Ovary (tissue), 9 donors: Measurements from ENCODE around the gene GPER1. TPM values are rescaled to one million over a fixed set of nuclear protein-coding genes. Genes with fewer than 3 reads are reported as not detected.

Experiments used
- DNase-seq, 5 donors: peaks; one replicate each; pipeline ENCODE4 v3.0.0-alpha.2; 2019 to 2020
- H3K27ac ChIP-seq, 2 donors: fragments of 200-600 bp; one replicate each; pipeline versions ENCODE4 v1.5.1 to v1.8.0; 2019 to 2022
- H3K27me3 ChIP-seq: fragments of 200-600 bp; one replicate; pipeline ENCODE4 v1.8.0; 2022
- H3K36me3 ChIP-seq: fragments of 200-600 bp; sonication (generic); one replicate; pipeline ENCODE4 v1.5.1; 2019
- H3K4me1 ChIP-seq: one replicate; pipeline ENCODE4 v1.8.1; 2013; ENCODE audit warnings: mild to moderate bottlenecking, moderate library complexity; ENCODE audit not compliant: insufficient read depth
- H3K4me3 ChIP-seq: fragments of 200-600 bp; sonication (generic); one replicate; pipeline ENCODE4 v1.5.1; 2017
- H3K9me3 ChIP-seq, 2 donors: fragments of 200-600 bp in 1 of 2; sonication (generic) in 1 of 2; one replicate each; pipeline versions ENCODE4 v1.5.1 to v1.8.1; 2013 to 2019; ENCODE audit warnings: mild to moderate bottlenecking in 1 of 2, moderate library complexity in 1 of 2
- EP300 ChIP-seq: sonication (generic); formaldehyde crosslinking; IDR thresholded peaks from one replicate; pipeline ENCODE4 v1.6.1; 2017; ENCODE audit warnings: antibody characterized with exemption
- POLR2A ChIP-seq: fragments of 450-650 bp; IDR thresholded peaks from one replicate; pipeline ENCODE4 v1.6.1; 2017; ENCODE audit warnings: antibody characterized with exemption, mild to moderate bottlenecking, moderate library complexity
- WGBS, 3 donors: extraction: QIAGEN DNeasy Blood & Tissue Kit in 1 of 3; methylation state at CpG; one replicate each; pipeline versions ENCODE4 v1.1.5 to v1.1.7; 2013 to 2017; 5-methylcytosine and 5-hydroxymethylcytosine counted together
- intact Hi-C, 4 donors: fragments of 100-400 bp; cut with DNase I; formaldehyde crosslinking; loops; one replicate each; pipeline versions ENCODE4 v1.11.0 to v1.15.1; 2022 to 2023
- polyA plus RNA-seq, 2 donors: library from polyadenylated mRNA; stranded (reverse); fragments of 200-250 nt in 1 of 2; fragments of 350-450 nt in 1 of 2; fragmentation: Illumina TruSeq in 1 of 2; extraction: RNeasy Lipid Tissue Mini Kit (QIAGEN cat#74804) in 1 of 2; gene quantifications; one replicate each; pipeline ENCODE4 v1.2.3, GENCODE V29; 2013 to 2014
- total RNA-seq, 7 donors: library from RNA; depleted of rRNA in 2 of 7; stranded (reverse); fragments of >200 nt in 2 of 7; fragmentation: NEBNext Ultra II Directional in 3 of 7; extraction: Animal tissue kit (Norgen Biotek cat#: 25700) in 3 of 7; gene quantifications; one replicate each; pipeline versions ENCODE4 v1.1.0 to v1.2.4, GENCODE V29; 2016 to 2023
- TF ChIP-seq, protein P1 (sequence below), 3 donors: fragments of 450-650 bp in 2 of 3; fragments of 200-600 bp in 1 of 3; IDR thresholded peaks; one replicate each; pipeline versions ENCODE4 v1.5.1 to v1.8.0; 2016 to 2022; ENCODE audit warnings: antibody characterized with exemption in 3 of 3, mild to moderate bottlenecking in 1 of 3
- donor health status: DM: no; HTN: no; CAD: no; lungs with moderate emphysema.
- donor health status: DM: no; HTN: no; CAD: no.
- donor health status: Bipolar disorder and iron deficiency.
- donor health status: DM: yes; HTN: yes; CAD: no.
- donor health status: DM: no; HTN: no; CAD: no.
- donor health status: DM: yes; HTN: yes; CAD: no.

GPER1 gene
- total and polyA plus RNA-seq, 9 donors = 0.48 to 7.5 (median 2.9) TPM

DNA sequence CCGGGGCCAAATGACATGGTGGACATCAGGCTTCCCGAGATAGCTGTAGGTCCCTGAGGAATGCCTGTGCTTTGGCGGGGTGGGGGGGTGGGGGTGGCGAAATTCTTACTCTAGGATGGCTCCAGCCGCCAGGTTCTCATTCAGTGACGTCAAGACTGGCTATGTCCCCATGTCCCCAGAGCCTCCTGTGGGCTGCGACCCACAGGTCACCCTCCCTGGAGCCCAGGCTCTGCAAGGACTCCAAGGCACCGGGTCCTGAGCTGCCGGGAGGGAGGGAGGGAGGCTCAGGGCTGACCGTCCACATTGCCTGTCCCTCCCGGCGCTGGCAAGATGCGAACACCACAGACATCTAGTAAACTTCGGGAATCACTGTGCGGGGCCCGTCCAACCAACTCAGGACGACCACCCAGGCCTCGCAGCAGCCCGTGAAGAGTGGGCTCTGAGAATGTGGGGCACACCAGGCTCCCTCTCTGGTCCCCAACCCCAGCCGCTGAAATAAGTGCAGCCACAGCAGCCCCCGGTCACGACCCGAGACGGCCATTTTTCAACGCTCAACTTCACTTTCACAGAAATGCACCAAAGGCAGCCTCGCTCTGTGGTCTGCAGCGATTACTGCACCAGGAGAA, 31.0 kb upstream of the GPER1 start:
- Histone ChIP-seq H3K9me3 (no peaks in the 10 kb centered on the region), H3K27me3 (no peaks in the 10 kb centered on the region), H3K27ac (no peak overlapping the region), H3K36me3 (no peaks in the 10 kb centered on the region), H3K4me1 (peaks cover 23% of the 10 kb centered on the region), H3K4me3 (no peak overlapping the region)
- 93 to 95% (median 95%) methylated on average over 27 of the region's 27 CpGs for WGBS, 3 donors
- no peak for DNase-seq
- intact Hi-C loops = no loop called here
- TF ChIP-seq, protein P1, sequence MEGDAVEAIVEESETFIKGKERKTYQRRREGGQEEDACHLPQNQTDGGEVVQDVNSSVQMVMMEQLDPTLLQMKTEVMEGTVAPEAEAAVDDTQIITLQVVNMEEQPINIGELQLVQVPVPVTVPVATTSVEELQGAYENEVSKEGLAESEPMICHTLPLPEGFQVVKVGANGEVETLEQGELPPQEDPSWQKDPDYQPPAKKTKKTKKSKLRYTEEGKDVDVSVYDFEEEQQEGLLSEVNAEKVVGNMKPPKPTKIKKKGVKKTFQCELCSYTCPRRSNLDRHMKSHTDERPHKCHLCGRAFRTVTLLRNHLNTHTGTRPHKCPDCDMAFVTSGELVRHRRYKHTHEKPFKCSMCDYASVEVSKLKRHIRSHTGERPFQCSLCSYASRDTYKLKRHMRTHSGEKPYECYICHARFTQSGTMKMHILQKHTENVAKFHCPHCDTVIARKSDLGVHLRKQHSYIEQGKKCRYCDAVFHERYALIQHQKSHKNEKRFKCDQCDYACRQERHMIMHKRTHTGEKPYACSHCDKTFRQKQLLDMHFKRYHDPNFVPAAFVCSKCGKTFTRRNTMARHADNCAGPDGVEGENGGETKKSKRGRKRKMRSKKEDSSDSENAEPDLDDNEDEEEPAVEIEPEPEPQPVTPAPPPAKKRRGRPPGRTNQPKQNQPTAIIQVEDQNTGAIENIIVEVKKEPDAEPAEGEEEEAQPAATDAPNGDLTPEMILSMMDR (IDR thresholded peaks at IDR 0.05) = no peak
- no peak for TF ChIP-seq EP300
- no peak for TF ChIP-seq POLR2A

- intact Hi-C loops = no loop called here
- Histone ChIP-seq H3K9me3 (no peaks in the 10 kb centered on the region), H3K4me3 (no peak overlapping the region), H3K36me3 (no peaks in the 10 kb centered on the region), H3K27me3 (no peaks in the 10 kb centered on the region), H3K4me1 (peaks cover 18% of the 10 kb centered on the region), H3K27ac (no peak overlapping the region)
- no peak for DNase-seq
- WGBS, 3 donors = 93 to 96% (median 96%) methylated on average over 60 to 62 of the region's 62 CpGs
- TF ChIP-seq POLR2A = no peak
- TF ChIP-seq, protein P1 (IDR thresholded peaks at IDR 0.05) = no peak
- no peak for TF ChIP-seq EP300
These were observed 30.3 kb upstream of the GPER1 start for GRCh38 chr7:1057416-1058291.

- TF ChIP-seq, protein P1 (IDR thresholded peaks at IDR 0.05) = no peak
- TF ChIP-seq POLR2A = no peak
- no peak for TF ChIP-seq EP300
- no peaks in the 10 kb centered on the region for H3K9me3 ChIP-seq
- no peak for DNase-seq
- H3K27me3 ChIP-seq = no peaks in the 10 kb centered on the region
- H3K27ac ChIP-seq = no peak overlapping the region
- peaks cover 17% of the 10 kb centered on the region for H3K4me1 ChIP-seq
- no peak overlapping the region for H3K4me3 ChIP-seq
- 76 to 89% (median 78%) methylated on average over 13 of the region's 13 CpGs for WGBS, 3 donors
- intact Hi-C loops = no loop called here
- no peaks in the 10 kb centered on the region for H3K36me3 ChIP-seq
These were observed 29.6 kb upstream of the GPER1 start for GRCh38 chr7:1058311-1058710.

GRCh38 chr7:1058821-1059199, 29.1 kb upstream of the GPER1 start:
- no peaks in the 10 kb centered on the region for H3K36me3 ChIP-seq
- no peak overlapping the region for H3K4me3 ChIP-seq
- H3K4me1 ChIP-seq = peaks cover 15% of the 10 kb centered on the region
- DNase-seq = no peak
- H3K9me3 ChIP-seq = no peaks in the 10 kb centered on the region
- H3K27me3 ChIP-seq = no peaks in the 10 kb centered on the region
- intact Hi-C loops = no loop called here
- WGBS, 3 donors = 73 to 87% (median 84%) methylated on average over 10 of the region's 10 CpGs
- TF ChIP-seq POLR2A = no peak
- TF ChIP-seq, protein P1 (IDR thresholded peaks at IDR 0.05) = no peak
- no peak for TF ChIP-seq EP300
- peak overlapping the region in 1 of 2 donors; percentile 20 for H3K27ac ChIP-seq
